Measurements from ENCODE around the gene SMIM13.

GRCh38 chr6:11098004-11098403, 4.4 kb downstream of the SMIM13 start:
- no peak for TF ChIP-seq CTCF (IDR thresholded peaks at IDR 0.05; ENCODE audit: low read depth, low read length, poor library complexity, severe bottlenecking)
- no peak for TF ChIP-seq EZH2phosphoT487 (IDR thresholded peaks at IDR 0.05; ENCODE audit: borderline replicate concordance, low read length)

All from DOHH2 (cell line).